IPS DF 4.7 (cell line): ENCODE measurements around the gene SLC39A10.

Experiments
- DNase-seq: peaks from one replicate; pipeline ENCODE4 v3.0.0-alpha.2; 2013; ENCODE audit warnings: low spot score; ENCODE audit errors: extremely low read depth

Gene SLC39A10

GRCh38 chr2:195721042-195721441 lies 64.0 kb downstream of the SLC39A10 start:
- DNase-seq = no peak

- no peak for DNase-seq
Measured at GRCh38 chr2:195722075-195722474, 65.0 kb downstream of the SLC39A10 start.

- DNase-seq = no peak
Measured at GRCh38 chr2:195727106-195727505, 70.1 kb downstream of the SLC39A10 start.

GRCh38 chr2:195730912-195731311 lies 73.9 kb downstream of the SLC39A10 start:
- no peak for DNase-seq

- no peak for DNase-seq
Measured at GRCh38 chr2:195732574-195732973, 75.5 kb downstream of the SLC39A10 start.

GRCh38 chr2:195733831-195734230 lies 76.8 kb downstream of the SLC39A10 start:
- DNase-seq = no peak

- no peak for DNase-seq
Measured at GRCh38 chr2:195734395-195734794, 77.4 kb downstream of the SLC39A10 start.

- no peak for DNase-seq
Measured at GRCh38 chr2:195734931-195735330, 77.9 kb downstream of the SLC39A10 start.

- no peak for DNase-seq
Measured at GRCh38 chr2:195735347-195735746, 78.3 kb downstream of the SLC39A10 start.

- no peak for DNase-seq
Measured at GRCh38 chr2:195737511-195738325, 80.7 kb downstream of the SLC39A10 start.

GRCh38 chr2:195741191-195741590 lies 84.2 kb downstream of the SLC39A10 start:
- DNase-seq = no peak

- DNase-seq = no peak
Measured at GRCh38 chr2:195756218-195756942, 99.4 kb downstream of the SLC39A10 start.

GRCh38 chr2:195758846-195759245 lies 101.8 kb downstream of the SLC39A10 start:
- DNase-seq = no peak

GRCh38 chr2:195759877-195760276 lies 102.9 kb downstream of the SLC39A10 start:
- no peak for DNase-seq

- no peak for DNase-seq
Measured at GRCh38 chr2:195763866-195764265, 106.8 kb downstream of the SLC39A10 start.

- no peak for DNase-seq
Measured at GRCh38 chr2:195766691-195767090, 109.7 kb downstream of the SLC39A10 start.

- DNase-seq = no peak
Measured at GRCh38 chr2:195768431-195768830, 111.4 kb downstream of the SLC39A10 start.

GRCh38 chr2:195769975-195770374 lies 112.9 kb downstream of the SLC39A10 start:
- no peak for DNase-seq

- DNase-seq = no peak
Measured at GRCh38 chr2:195779491-195779890, 122.5 kb downstream of the SLC39A10 start.

- DNase-seq = no peak
Measured at GRCh38 chr2:195782156-195782555, 125.1 kb downstream of the SLC39A10 start.
